Epithelial cell of alveolus of lung (primary cell): ENCODE data around the gene NINJ2. TPM values are rescaled to one million over a fixed set of nuclear protein-coding genes. Genes with fewer than 3 reads are reported as not detected.

Source experiments
- total RNA-seq: library from RNA; depleted of rRNA; stranded (reverse); fragments of >200 nt; gene quantifications from 2 replicates; pipeline ENCODE4 v1.2.1, GENCODE V29; 2015

Gene NINJ2
- 1.8 and 2.5 TPM in 2 replicates for total RNA-seq

GRCh38 chr12:663293-663871, at the start of gene NINJ2:
Gene NINJ2 (minus strand): TSS chr12:663445. CDS start chr12:663360, 85 bp downstream.

Other genes with a start within 250 kb of the NINJ2 start
- gene B4GALNT3, start 203.5 kb downstream of the NINJ2 start, total RNA-seq: 0.91 TPM in 1 of 2 replicates, not detected in the other
- gene WNK1, start 89.1 kb upstream of the NINJ2 start, total RNA-seq: 33.4 and 66.3 TPM in 2 replicates